Measurements from ENCODE around the gene PHETA2.

GRCh38 chr22:42033263-42034181 lies 40.5 kb upstream of the PHETA2 start:
- TF ChIP-seq CTCF (conservative IDR thresholded peaks at IDR 0.05; ENCODE audit: low read depth, low read length): no peak
- no peak for TF ChIP-seq EZH2 (IDR thresholded peaks at IDR 0.05; ENCODE audit: low read length, unreplicated experiment)

All from PC-3 (cell line).